ENCODE measurements around the gene MRPL21. TPM values are rescaled to one million over a fixed set of nuclear protein-coding genes. Genes with fewer than 3 reads are reported as not detected.

Gene MRPL21
- total and polyA plus RNA-seq, 2 of the 13 experiments (the other 11 are each of a cell fraction or from before 2014, with no cell fraction given) = 61.5 to 100 TPM

- TF ChIP-seq GRHL1 (CRISPR knock-in tag; conservative IDR thresholded peaks at IDR 0.05) (no peak), ZNF33B (CRISPR knock-in tag; IDR thresholded peaks at IDR 0.05) (0 out of 2 replicates have a peak, but pooled peaks have one; percentile 37), BRCA1 (CRISPR knock-in tag; IDR thresholded peaks at IDR 0.05) (no peak), HNF4G (IDR thresholded peaks at IDR 0.05; ENCODE audit: borderline replicate concordance, low read depth, low read length) (no peak), HNF4G (CRISPR knock-in tag; IDR thresholded peaks at IDR 0.05; ENCODE audit: borderline replicate concordance, low read depth) (peak; percentile 62; the same call in 1 of the 2 replicates), ZNF563 (CRISPR knock-in tag; IDR thresholded peaks at IDR 0.05) (peak; percentile 82; the same call in 1 of the 2 replicates), ZFAT (CRISPR knock-in tag; conservative IDR thresholded peaks at IDR 0.05) (no peak), KDM6A (CRISPR knock-in tag; IDR thresholded peaks at IDR 0.05; ENCODE audit: low read depth) (no peak), ZNF703 (CRISPR knock-in tag; IDR thresholded peaks at IDR 0.05; ENCODE audit: borderline replicate concordance) (0 out of 2 replicates have a peak, but pooled peaks have one; percentile 75), EEA1 (CRISPR knock-in tag; IDR thresholded peaks at IDR 0.05; ENCODE audit: borderline replicate concordance) (peak; percentile 42; the same call in 1 of the 2 replicates), CC2D1A (CRISPR knock-in tag; IDR thresholded peaks at IDR 0.05) (no peak), ZNF598 (CRISPR knock-in tag; IDR thresholded peaks at IDR 0.05; ENCODE audit: borderline replicate concordance) (no peak), BCL6 (CRISPR knock-in tag; IDR thresholded peaks at IDR 0.05) (peak; percentile 94), PAX8 (CRISPR knock-in tag; IDR thresholded peaks at IDR 0.05; ENCODE audit: borderline replicate concordance) (no peak), NFKBIZ (CRISPR knock-in tag; IDR thresholded peaks at IDR 0.05) (peak; percentile 71; the same call in 1 of the 2 replicates), CHD4 (IDR thresholded peaks at IDR 0.05; ENCODE audit: borderline replicate concordance, low read length) (no peak), ARID3A (IDR thresholded peaks at IDR 0.05; ENCODE audit: low read depth, low read length) (no peak), GATAD2A (CRISPR knock-in tag; IDR thresholded peaks at IDR 0.05) (peak; percentile 81), BRF2 (CRISPR knock-in tag; IDR thresholded peaks at IDR 0.05) (0 out of 2 replicates have a peak, but pooled peaks have one; percentile 32), PTBP1 (IDR thresholded peaks at IDR 0.05; ENCODE audit: low read depth, low read length, poor library complexity, severe bottlenecking) (no peak), ZNF704 (CRISPR knock-in tag; IDR thresholded peaks at IDR 0.05; ENCODE audit: borderline replicate concordance) (no peak), ARID2 (CRISPR knock-in tag; IDR thresholded peaks at IDR 0.05; ENCODE audit: borderline replicate concordance) (no peak), RAD21 (CRISPR knock-in tag; IDR thresholded peaks at IDR 0.05) (peak; percentile 90), RORA (CRISPR knock-in tag; IDR thresholded peaks at IDR 0.05) (no peak), TAF15 (IDR thresholded peaks at IDR 0.05; ENCODE audit: low read depth, low read length, poor library complexity, severe bottlenecking) (no peak)
Measured at GRCh38 chr11:68843703-68844312, 59.8 kb downstream of the MRPL21 start (continued).

Measured in HepG2 (cell line).